Endodermal cell (in vitro differentiated cells): ENCODE measurements around the gene PRRX2. TPM values are rescaled to one million over a fixed set of nuclear protein-coding genes. Genes with fewer than 3 reads are reported as not detected.

ENCODE experiments used
- DNase-seq: peaks from one replicate; pipeline ENCODE4 v3.0.0-alpha.2; 2017
- H3K27ac ChIP-seq: 2 replicates; pipeline ENCODE4 v1.5.1; 2013; ENCODE audit warnings: mild to moderate bottlenecking, low read depth, low read length, moderate library complexity
- H3K27me3 ChIP-seq: 2 replicates; pipeline ENCODE4 v1.6.1; 2013; ENCODE audit warnings: mild to moderate bottlenecking, low read length, moderate library complexity; ENCODE audit not compliant: insufficient read depth, control insufficient read depth, poor library complexity, severe bottlenecking
- H3K36me3 ChIP-seq: 2 replicates; pipeline ENCODE4 v1.7.0; 2013; ENCODE audit warnings: mild to moderate bottlenecking, low read length, moderate library complexity; ENCODE audit not compliant: control insufficient read depth, insufficient read depth
- H3K4me1 ChIP-seq: one replicate; pipeline ENCODE4 v1.7.0; 2013; ENCODE audit warnings: low read length; ENCODE audit not compliant: control insufficient read depth, insufficient read depth
- H3K4me3 ChIP-seq: 2 replicates; pipeline ENCODE4 v1.5.1; 2013; ENCODE audit warnings: mild to moderate bottlenecking, low read length, moderate library complexity
- H3K9ac ChIP-seq: 2 replicates; pipeline ENCODE4 v1.6.1; 2013; ENCODE audit warnings: mild to moderate bottlenecking, low read length, moderate library complexity; ENCODE audit not compliant: poor library complexity, severe bottlenecking; ENCODE audit errors: extremely low read depth
- H3K9me3 ChIP-seq: 2 replicates; pipeline ENCODE4 v1.6.1; 2013; ENCODE audit warnings: mild to moderate bottlenecking, low read length, moderate library complexity; ENCODE audit not compliant: control insufficient read depth
- H3K27ac Mint-ChIP-seq: 2 replicates; pipeline ENCODE4 v1.8.0; 2020; ENCODE audit warnings: mixed read lengths
- H3K27me3 Mint-ChIP-seq: 2 replicates; pipeline ENCODE4 v1.8.0; 2021; ENCODE audit warnings: mild to moderate bottlenecking, mixed read lengths; ENCODE audit not compliant: insufficient read depth
- H3K36me3 Mint-ChIP-seq: 2 replicates; pipeline ENCODE4 v1.8.0; 2020; ENCODE audit warnings: low read depth, mixed read lengths
- H3K4me1 Mint-ChIP-seq: 2 replicates; pipeline ENCODE4 v1.8.0; 2020; ENCODE audit warnings: mixed read lengths
- H3K4me3 Mint-ChIP-seq: 2 replicates; pipeline ENCODE4 v1.8.0; 2020; ENCODE audit warnings: mild to moderate bottlenecking, moderate library complexity, mixed read lengths
- H3K9me3 Mint-ChIP-seq: 2 replicates; pipeline ENCODE4 v1.8.0; 2020; ENCODE audit warnings: mild to moderate bottlenecking, mixed read lengths
- WGBS, 2 experiments: methylation state at CpG; one replicate each; pipeline versions ENCODE4 v1.1.5 to v1.1.7; 2013; ENCODE audit warnings: missing lambda C conversion rate in 2 of 2, mixed read lengths in 1 of 2; ENCODE audit not compliant: insufficient coverage in 1 of 2, insufficient read length in 1 of 2; 5-methylcytosine and 5-hydroxymethylcytosine counted together
- total RNA-seq, 2 donors: library from RNA; stranded (reverse); fragmentation: NEBNext Ultra II Directional in 1 of 2; extraction: Animal tissue kit (Norgen Biotek cat#: 25700) in 1 of 2; gene quantifications; 2 replicates in 1 of 2; 3 replicates in 1 of 2; pipeline ENCODE4 v1.2.1, GENCODE V29; 2021
- TF ChIP-seq, protein P1 (sequence below): fragments of 200-600 bp; sonication (generic); conservative IDR thresholded peaks from 2 replicates; pipeline ENCODE4 v1.5.0; 2021; ENCODE audit warnings: antibody characterized with exemption, mild to moderate bottlenecking

The PRRX2 gene
- total RNA-seq, 2 donors from 2014 or later, result 1.0 to 3.8 TPM

DNA sequence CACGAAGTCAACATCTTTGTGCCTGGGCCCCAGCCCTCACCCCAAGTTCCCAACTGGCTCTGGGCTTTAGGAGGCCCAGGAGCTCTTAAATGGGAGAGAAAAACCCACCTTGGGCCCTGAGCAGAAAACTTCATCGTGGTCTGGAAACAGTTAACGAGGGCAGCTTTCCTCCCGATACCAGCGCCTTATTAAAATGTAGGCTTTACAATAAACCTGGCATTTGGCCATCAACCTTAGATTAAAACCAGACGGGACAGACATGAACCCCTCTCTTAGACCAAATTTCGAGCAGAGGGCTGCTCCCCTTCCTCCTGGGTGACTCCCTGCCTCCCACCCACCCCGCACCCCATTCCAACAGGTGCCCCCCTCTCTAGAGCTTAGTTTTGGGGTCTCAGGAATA, 39.4 kb downstream of the PRRX2 start:
- H3K4me1 ChIP-seq, result no peaks in the 10 kb centered on the region
- Mint-ChIP-seq H3K4me1 (peaks cover 16% of the 10 kb centered on the region), H3K4me3 (no peak overlapping the region), H3K9me3 (no peaks in the 10 kb centered on the region), H3K27ac (no peak overlapping the region), H3K27me3 (no peaks in the 10 kb centered on the region), H3K36me3 (no peaks in the 10 kb centered on the region)
- 87 to 97% methylated on average over 5 to 7 of the region's 8 CpGs for WGBS, 2 experiments
- H3K36me3 ChIP-seq, result no peaks in the 10 kb centered on the region
- TF ChIP-seq, protein P1, sequence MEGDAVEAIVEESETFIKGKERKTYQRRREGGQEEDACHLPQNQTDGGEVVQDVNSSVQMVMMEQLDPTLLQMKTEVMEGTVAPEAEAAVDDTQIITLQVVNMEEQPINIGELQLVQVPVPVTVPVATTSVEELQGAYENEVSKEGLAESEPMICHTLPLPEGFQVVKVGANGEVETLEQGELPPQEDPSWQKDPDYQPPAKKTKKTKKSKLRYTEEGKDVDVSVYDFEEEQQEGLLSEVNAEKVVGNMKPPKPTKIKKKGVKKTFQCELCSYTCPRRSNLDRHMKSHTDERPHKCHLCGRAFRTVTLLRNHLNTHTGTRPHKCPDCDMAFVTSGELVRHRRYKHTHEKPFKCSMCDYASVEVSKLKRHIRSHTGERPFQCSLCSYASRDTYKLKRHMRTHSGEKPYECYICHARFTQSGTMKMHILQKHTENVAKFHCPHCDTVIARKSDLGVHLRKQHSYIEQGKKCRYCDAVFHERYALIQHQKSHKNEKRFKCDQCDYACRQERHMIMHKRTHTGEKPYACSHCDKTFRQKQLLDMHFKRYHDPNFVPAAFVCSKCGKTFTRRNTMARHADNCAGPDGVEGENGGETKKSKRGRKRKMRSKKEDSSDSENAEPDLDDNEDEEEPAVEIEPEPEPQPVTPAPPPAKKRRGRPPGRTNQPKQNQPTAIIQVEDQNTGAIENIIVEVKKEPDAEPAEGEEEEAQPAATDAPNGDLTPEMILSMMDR, result no peak
- no peak for DNase-seq
- no peaks in the 10 kb centered on the region for H3K27me3 ChIP-seq
- no peaks in the 10 kb centered on the region for H3K9me3 ChIP-seq
- H3K9ac ChIP-seq, result no peak overlapping the region
- no peak overlapping the region for H3K4me3 ChIP-seq
- no peak overlapping the region for H3K27ac ChIP-seq

DNA sequence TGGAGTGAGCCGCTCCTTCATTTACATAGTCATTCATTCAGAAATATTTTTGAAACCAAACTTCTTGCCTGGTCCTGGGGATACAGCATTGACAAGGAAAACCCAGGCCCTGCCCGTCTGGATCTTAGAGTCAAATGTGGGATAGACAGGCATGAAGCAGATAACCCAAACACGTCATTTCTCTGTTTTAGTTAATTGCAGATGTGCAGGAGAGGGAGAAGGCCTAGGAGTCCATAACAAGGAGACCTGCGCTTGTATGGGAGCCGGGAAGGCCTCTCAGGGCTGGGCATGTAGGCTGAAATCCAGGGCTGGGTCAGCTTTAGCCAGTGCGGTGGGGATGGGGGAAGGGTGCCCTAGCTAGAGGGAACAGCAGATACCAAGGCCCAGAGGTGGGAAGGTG, 43.3 kb downstream of the PRRX2 start:
- H3K9me3 Mint-ChIP-seq, result no peaks in the 10 kb centered on the region
- 80 to 88% methylated on average over 5 to 6 of the region's 6 CpGs for WGBS, 2 experiments
- TF ChIP-seq, protein P1, result no peak
- Histone ChIP-seq H3K9ac (no peak overlapping the region), H3K27me3 (no peaks in the 10 kb centered on the region), H3K9me3 (no peaks in the 10 kb centered on the region), H3K4me3 (no peak overlapping the region), H3K27ac (peak overlapping the region; percentile 36), H3K4me1 (peaks cover 16% of the 10 kb centered on the region), H3K36me3 (no peaks in the 10 kb centered on the region)
- H3K27me3 Mint-ChIP-seq, result no peaks in the 10 kb centered on the region
- H3K36me3 Mint-ChIP-seq, result no peaks in the 10 kb centered on the region
- H3K4me1 Mint-ChIP-seq, result peaks cover 37% of the 10 kb centered on the region
- no peak overlapping the region for H3K4me3 Mint-ChIP-seq
- no peak for DNase-seq
- H3K27ac Mint-ChIP-seq, result peak overlapping the region; percentile 59

DNA sequence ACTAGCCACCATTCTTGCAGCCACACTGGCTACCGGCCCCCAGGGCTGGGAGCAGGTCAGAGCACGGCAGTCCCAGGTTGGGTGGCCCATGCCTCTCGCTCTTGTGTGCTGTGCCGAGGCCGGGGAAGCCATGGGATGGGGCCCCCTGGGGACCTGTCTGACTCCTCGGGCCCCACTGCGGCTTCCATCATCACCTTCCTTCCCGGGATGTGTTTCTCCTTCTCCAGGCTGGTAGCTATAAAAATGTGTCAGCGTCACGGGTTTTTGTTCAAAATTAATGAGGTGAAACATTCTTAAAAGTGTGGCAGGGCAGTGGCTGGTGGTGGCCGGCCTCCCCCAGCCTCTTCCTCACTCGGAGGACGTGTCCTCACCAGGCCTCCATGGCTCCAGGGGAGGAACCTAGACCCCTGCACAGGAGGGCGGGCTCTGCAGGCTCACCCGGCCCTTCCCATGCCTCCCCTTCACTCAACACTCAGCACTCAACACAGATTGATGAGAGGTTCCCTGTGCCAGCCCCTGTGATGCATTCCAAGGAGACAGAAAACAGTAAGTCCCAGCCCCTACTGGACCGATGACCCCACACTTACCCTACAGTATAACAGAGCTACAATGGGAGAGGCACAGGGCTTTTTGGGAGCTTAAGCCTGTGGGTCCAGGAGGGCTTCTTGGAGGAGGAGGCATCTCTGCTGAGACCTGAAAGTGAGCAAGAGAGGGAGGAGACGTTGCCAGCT, 44.2 kb downstream of the PRRX2 start:
- Mint-ChIP-seq H3K9me3 (no peaks in the 10 kb centered on the region), H3K27me3 (no peaks in the 10 kb centered on the region), H3K4me1 (peaks cover 37% of the 10 kb centered on the region), H3K27ac (no peak overlapping the region), H3K4me3 (no peak overlapping the region), H3K36me3 (no peaks in the 10 kb centered on the region)
- H3K9ac ChIP-seq, result no peak overlapping the region
- H3K4me1 ChIP-seq, result peaks cover 16% of the 10 kb centered on the region
- DNase-seq, result no peak
- TF ChIP-seq, protein P1, result no peak
- WGBS, 2 experiments, result 91 to 93% methylated on average over 6 to 17 of the region's 17 CpGs
- H3K4me3 ChIP-seq, result no peak overlapping the region
- H3K27ac ChIP-seq, result no peak overlapping the region
- H3K36me3 ChIP-seq, result no peaks in the 10 kb centered on the region
- no peaks in the 10 kb centered on the region for H3K9me3 ChIP-seq
- no peaks in the 10 kb centered on the region for H3K27me3 ChIP-seq
